HepG2 (cell line): Measurements from ENCODE around the gene FOXA1. TPM values are rescaled to one million over a fixed set of nuclear protein-coding genes. Genes with fewer than 3 reads are reported as not detected.

Experiments used
- EHMT2 ChIP-seq: fragments of 200-600 bp; sonication (generic); IDR thresholded peaks from 2 replicates; pipeline ENCODE4 v1.7.0; 2017; ENCODE audit warnings: antibody characterized with exemption, low read depth, low read length, borderline replicate concordance
- FOXA3 ChIP-seq: IDR thresholded peaks from 2 replicates; pipeline ENCODE4 v1.6.1; 2016; ENCODE audit warnings: missing genetic modification reagents, missing compliant biosample characterization
- FOXO1 ChIP-seq: sonication (generic); formaldehyde crosslinking; IDR thresholded peaks from 2 replicates; pipeline ENCODE4 v1.4.0; 2020; ENCODE audit warnings: missing genetic modification reagents
- GTF3A ChIP-seq: sonication (generic); formaldehyde crosslinking; conservative IDR thresholded peaks from 2 replicates; pipeline ENCODE4 v1.4.0; 2020; ENCODE audit warnings: mild to moderate bottlenecking, missing genetic modification reagents
- KDM5A ChIP-seq: fragments of 200-600 bp; sonication (generic); IDR thresholded peaks from 2 replicates; pipeline ENCODE4 v1.7.0; 2018; ENCODE audit warnings: antibody characterized with exemption, mild to moderate bottlenecking, low read length, borderline replicate concordance
- KLF13 ChIP-seq: sonication (generic); formaldehyde crosslinking; IDR thresholded peaks from 2 replicates; pipeline ENCODE4 v1.4.0; 2020; ENCODE audit warnings: mild to moderate bottlenecking, missing genetic modification reagents
- MLLT10 ChIP-seq: sonication (generic); formaldehyde crosslinking; IDR thresholded peaks from 2 replicates; pipeline ENCODE4 v1.4.0; 2020; ENCODE audit warnings: missing genetic modification reagents
- NFE2 ChIP-seq: sonication (generic); formaldehyde crosslinking; IDR thresholded peaks from 2 replicates; pipeline ENCODE4 v1.4.0; 2020; ENCODE audit warnings: missing genetic modification reagents
- NKX3-1 ChIP-seq: sonication (generic); formaldehyde crosslinking; IDR thresholded peaks from 2 replicates; pipeline ENCODE4 v1.5.0; 2020; ENCODE audit warnings: missing genetic modification reagents
- PITX1 ChIP-seq: sonication (generic); formaldehyde crosslinking; IDR thresholded peaks from 2 replicates; pipeline ENCODE4 v1.5.1; 2020; ENCODE audit warnings: mild to moderate bottlenecking, missing genetic modification reagents
- RFXAP ChIP-seq: sonication (generic); formaldehyde crosslinking; IDR thresholded peaks from 2 replicates; pipeline ENCODE4 v1.4.0; 2020; ENCODE audit warnings: missing genetic modification reagents, borderline replicate concordance
- RXRB ChIP-seq: IDR thresholded peaks from 2 replicates; pipeline ENCODE4 v1.6.1; 2016; ENCODE audit warnings: borderline replicate concordance, missing genetic modification reagents, missing compliant biosample characterization
- TCF12 ChIP-seq, 2 experiments: fragments of 450-650 bp in 1 of 2; sonication (generic) in 1 of 2; formaldehyde crosslinking in 1 of 2; IDR thresholded peaks; 2 replicates each; pipeline versions ENCODE4 v1.6.1 to v1.8.0; 2017 to 2022; ENCODE audit warnings: antibody characterized with exemption in 1 of 2, mild to moderate bottlenecking in 1 of 2, missing genetic modification reagents in 1 of 2, moderate library complexity in 1 of 2
- TMF1 ChIP-seq: sonication (generic); formaldehyde crosslinking; IDR thresholded peaks from 2 replicates; pipeline ENCODE4 v1.8.1; 2022; ENCODE audit warnings: low read depth, missing genetic modification reagents
- ZMYM2 ChIP-seq: sonication (generic); formaldehyde crosslinking; IDR thresholded peaks from 2 replicates; pipeline ENCODE4 v1.8.0; 2022; ENCODE audit warnings: mild to moderate bottlenecking, missing genetic modification reagents
- ZNF614 ChIP-seq: IDR thresholded peaks from 2 replicates; pipeline ENCODE4 v1.6.1; 2018; ENCODE audit warnings: missing biosample characterization, missing genetic modification reagents, inconsistent platforms, borderline replicate concordance
- ZNF713 ChIP-seq: sonication (generic); formaldehyde crosslinking; IDR thresholded peaks from 2 replicates; pipeline ENCODE4 v1.4.0; 2020; ENCODE audit warnings: mild to moderate bottlenecking, missing genetic modification reagents
- ZNF816 ChIP-seq: sonication (generic); formaldehyde crosslinking; IDR thresholded peaks from 2 replicates; pipeline ENCODE4 v1.8.0; 2022; ENCODE audit warnings: missing genetic modification reagents, mild to moderate bottlenecking, borderline replicate concordance
- polyA plus RNA-seq, 8 experiments: library from polyadenylated mRNA; depleted of rRNA in 3 of 8; stranded (reverse) in 7 of 8; unstranded in 1 of 8; fragments of >200 nt; fragmentation: Illumina TruSeq in 4 of 8; extraction: Trizol in 4 of 8; gene quantifications; 2 replicates each; pipeline versions ENCODE4 v1.2.1 to v1.2.3, GENCODE V29; 2011 to 2016; ENCODE audit warnings: low read depth in 4 of 8, missing spikeins in 1 of 8, mixed read lengths in 1 of 8; ENCODE audit not compliant: insufficient read depth in 1 of 8
- total RNA-seq, 5 experiments: library from RNA; depleted of rRNA; stranded (reverse); fragments of >200 nt; fragmentation: Illumina TruSeq; extraction: Trizol; gene quantifications; 2 replicates each; pipeline ENCODE4 v1.2.3, GENCODE V29; 2016; ENCODE audit warnings: low read depth in 1 of 5
- TF ChIP-seq, protein P1 (sequence below), 2 experiments: sonication (generic) in 1 of 2; formaldehyde crosslinking in 1 of 2; IDR thresholded peaks; 2 replicates each; pipeline versions ENCODE4 v1.4.0 to v1.6.1; 2016 to 2020; ENCODE audit warnings: borderline replicate concordance in 1 of 2, low read depth in 1 of 2, mild to moderate bottlenecking in 1 of 2, missing genetic modification reagents in 1 of 2
- TF ChIP-seq, protein P2 (sequence below): IDR thresholded peaks from 2 replicates; pipeline ENCODE4 v1.6.1; 2012; ENCODE audit warnings: low read depth, low read length, improper control_type of control experiment
- TF ChIP-seq, protein P3 (sequence below): IDR thresholded peaks from 2 replicates; pipeline ENCODE4 v1.4.0; 2020; ENCODE audit warnings: mild to moderate bottlenecking, missing genetic modification reagents

FOXA1 gene
- total and polyA plus RNA-seq, 2 of the 13 experiments (the other 11 are each of a cell fraction or from before 2014, with no cell fraction given), result 43.4 to 58.6 TPM

DNA sequence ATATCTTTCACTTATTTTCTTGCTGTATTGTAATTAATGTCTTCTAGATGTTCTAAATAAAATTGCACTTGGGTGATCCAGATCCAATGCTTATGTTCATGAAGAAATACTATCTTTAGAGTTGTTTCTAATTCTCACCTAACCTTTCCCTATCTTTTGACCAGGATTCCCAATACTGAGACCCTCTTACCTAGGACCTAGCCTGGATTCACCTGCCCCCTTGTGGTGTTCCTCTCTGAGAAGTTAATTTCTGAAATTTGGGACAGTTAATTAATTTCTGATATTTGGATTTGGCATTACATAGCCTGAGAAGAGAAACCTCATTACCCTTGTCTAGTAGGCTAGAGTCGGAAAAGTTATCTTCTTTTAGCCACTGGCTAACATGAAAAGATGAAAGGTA, 29.5 kb downstream of the FOXA1 start (continued):
- TF ChIP-seq, protein P1, sequence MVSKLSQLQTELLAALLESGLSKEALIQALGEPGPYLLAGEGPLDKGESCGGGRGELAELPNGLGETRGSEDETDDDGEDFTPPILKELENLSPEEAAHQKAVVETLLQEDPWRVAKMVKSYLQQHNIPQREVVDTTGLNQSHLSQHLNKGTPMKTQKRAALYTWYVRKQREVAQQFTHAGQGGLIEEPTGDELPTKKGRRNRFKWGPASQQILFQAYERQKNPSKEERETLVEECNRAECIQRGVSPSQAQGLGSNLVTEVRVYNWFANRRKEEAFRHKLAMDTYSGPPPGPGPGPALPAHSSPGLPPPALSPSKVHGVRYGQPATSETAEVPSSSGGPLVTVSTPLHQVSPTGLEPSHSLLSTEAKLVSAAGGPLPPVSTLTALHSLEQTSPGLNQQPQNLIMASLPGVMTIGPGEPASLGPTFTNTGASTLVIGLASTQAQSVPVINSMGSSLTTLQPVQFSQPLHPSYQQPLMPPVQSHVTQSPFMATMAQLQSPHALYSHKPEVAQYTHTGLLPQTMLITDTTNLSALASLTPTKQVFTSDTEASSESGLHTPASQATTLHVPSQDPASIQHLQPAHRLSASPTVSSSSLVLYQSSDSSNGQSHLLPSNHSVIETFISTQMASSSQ (IDR thresholded peaks at IDR 0.05; ENCODE audit: low read depth), result no peak
- TF ChIP-seq, protein P1 (CRISPR knock-in tag; IDR thresholded peaks at IDR 0.05; ENCODE audit: borderline replicate concordance), result no peak
- TF ChIP-seq TCF12 (IDR thresholded peaks at IDR 0.05) (no peak), TCF12 (CRISPR knock-in tag; IDR thresholded peaks at IDR 0.05) (no peak), ZNF713 (no peak), ZNF816 (CRISPR knock-in tag) (no peak), MLLT10 (CRISPR knock-in tag) (no peak), TMF1 (no peak), FOXO1 (CRISPR knock-in tag) (no peak), EHMT2 (no peak), PITX1 (CRISPR knock-in tag) (no peak), ZMYM2 (no peak), KDM5A (no peak), KLF13 (no peak), RFXAP (CRISPR knock-in tag) (no peak), NKX3-1 (CRISPR knock-in tag) (no peak), RXRB (CRISPR knock-in tag) (no peak), GTF3A (CRISPR knock-in tag) (no peak), FOXA3 (peak; percentile 54), NFE2 (CRISPR knock-in tag) (no peak), ZNF614 (CRISPR knock-in tag) (no peak)
- TF ChIP-seq, protein P2, sequence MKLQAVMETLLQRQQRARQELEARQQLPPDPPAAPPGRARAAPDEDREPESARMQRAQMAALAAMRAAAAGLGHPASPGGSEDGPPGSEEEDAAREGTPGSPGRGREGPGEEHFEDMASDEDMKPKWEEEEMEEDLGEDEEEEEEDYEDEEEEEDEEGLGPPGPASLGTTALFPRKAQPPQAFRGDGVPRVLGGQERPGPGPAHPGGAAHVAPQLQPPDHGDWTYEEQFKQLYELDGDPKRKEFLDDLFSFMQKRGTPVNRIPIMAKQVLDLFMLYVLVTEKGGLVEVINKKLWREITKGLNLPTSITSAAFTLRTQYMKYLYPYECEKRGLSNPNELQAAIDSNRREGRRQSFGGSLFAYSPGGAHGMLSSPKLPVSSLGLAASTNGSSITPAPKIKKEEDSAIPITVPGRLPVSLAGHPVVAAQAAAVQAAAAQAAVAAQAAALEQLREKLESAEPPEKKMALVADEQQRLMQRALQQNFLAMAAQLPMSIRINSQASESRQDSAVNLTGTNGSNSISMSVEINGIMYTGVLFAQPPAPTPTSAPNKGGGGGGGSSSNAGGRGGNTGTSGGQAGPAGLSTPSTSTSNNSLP, result peak; percentile 55; the same call in 1 of the 2 replicates
- TF ChIP-seq, protein P3, sequence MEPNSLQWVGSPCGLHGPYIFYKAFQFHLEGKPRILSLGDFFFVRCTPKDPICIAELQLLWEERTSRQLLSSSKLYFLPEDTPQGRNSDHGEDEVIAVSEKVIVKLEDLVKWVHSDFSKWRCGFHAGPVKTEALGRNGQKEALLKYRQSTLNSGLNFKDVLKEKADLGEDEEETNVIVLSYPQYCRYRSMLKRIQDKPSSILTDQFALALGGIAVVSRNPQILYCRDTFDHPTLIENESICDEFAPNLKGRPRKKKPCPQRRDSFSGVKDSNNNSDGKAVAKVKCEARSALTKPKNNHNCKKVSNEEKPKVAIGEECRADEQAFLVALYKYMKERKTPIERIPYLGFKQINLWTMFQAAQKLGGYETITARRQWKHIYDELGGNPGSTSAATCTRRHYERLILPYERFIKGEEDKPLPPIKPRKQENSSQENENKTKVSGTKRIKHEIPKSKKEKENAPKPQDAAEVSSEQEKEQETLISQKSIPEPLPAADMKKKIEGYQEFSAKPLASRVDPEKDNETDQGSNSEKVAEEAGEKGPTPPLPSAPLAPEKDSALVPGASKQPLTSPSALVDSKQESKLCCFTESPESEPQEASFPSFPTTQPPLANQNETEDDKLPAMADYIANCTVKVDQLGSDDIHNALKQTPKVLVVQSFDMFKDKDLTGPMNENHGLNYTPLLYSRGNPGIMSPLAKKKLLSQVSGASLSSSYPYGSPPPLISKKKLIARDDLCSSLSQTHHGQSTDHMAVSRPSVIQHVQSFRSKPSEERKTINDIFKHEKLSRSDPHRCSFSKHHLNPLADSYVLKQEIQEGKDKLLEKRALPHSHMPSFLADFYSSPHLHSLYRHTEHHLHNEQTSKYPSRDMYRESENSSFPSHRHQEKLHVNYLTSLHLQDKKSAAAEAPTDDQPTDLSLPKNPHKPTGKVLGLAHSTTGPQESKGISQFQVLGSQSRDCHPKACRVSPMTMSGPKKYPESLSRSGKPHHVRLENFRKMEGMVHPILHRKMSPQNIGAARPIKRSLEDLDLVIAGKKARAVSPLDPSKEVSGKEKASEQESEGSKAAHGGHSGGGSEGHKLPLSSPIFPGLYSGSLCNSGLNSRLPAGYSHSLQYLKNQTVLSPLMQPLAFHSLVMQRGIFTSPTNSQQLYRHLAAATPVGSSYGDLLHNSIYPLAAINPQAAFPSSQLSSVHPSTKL (CRISPR knock-in tag), result peak; percentile 51; the same call in 1 of the 2 replicates
